HG03521 (cell line): ENCODE results near the gene CNTNAP5.

Experiments
- ATAC-seq: cut with Tn5 transposase; IDR thresholded peaks from one replicate; pipeline ENCODE4 v1.9.1; 2021; ENCODE audit warnings: mild to moderate bottlenecking, moderate library complexity; ENCODE audit not compliant: unreplicated experiment

Gene CNTNAP5

GRCh38 chr2:124151691-124152090, 126.6 kb downstream of the CNTNAP5 start:
- no peak for ATAC-seq

GRCh38 chr2:124153713-124154112, 128.6 kb downstream of the CNTNAP5 start:
- ATAC-seq: no peak

GRCh38 chr2:124159166-124159565, 134.1 kb downstream of the CNTNAP5 start:
- ATAC-seq: no peak

GRCh38 chr2:124161542-124161941, 136.5 kb downstream of the CNTNAP5 start:
- no peak for ATAC-seq

- ATAC-seq: no peak
Observed at GRCh38 chr2:124162256-124162655, 137.2 kb downstream of the CNTNAP5 start.

GRCh38 chr2:124163840-124164239, 138.8 kb downstream of the CNTNAP5 start:
- no peak for ATAC-seq

- ATAC-seq: no peak
Observed at GRCh38 chr2:124165698-124166097, 140.6 kb downstream of the CNTNAP5 start.

GRCh38 chr2:124171472-124172063, 146.5 kb downstream of the CNTNAP5 start:
- no peak for ATAC-seq

GRCh38 chr2:124178719-124179118, 153.6 kb downstream of the CNTNAP5 start:
- no peak for ATAC-seq

GRCh38 chr2:124180635-124181034, 155.5 kb downstream of the CNTNAP5 start:
- ATAC-seq: no peak

GRCh38 chr2:124186801-124187200, 161.7 kb downstream of the CNTNAP5 start:
- no peak for ATAC-seq

GRCh38 chr2:124187948-124188347, 162.9 kb downstream of the CNTNAP5 start:
- no peak for ATAC-seq

GRCh38 chr2:124193706-124194105, 168.6 kb downstream of the CNTNAP5 start:
- no peak for ATAC-seq

- no peak for ATAC-seq
Observed at GRCh38 chr2:124201713-124202112, 176.6 kb downstream of the CNTNAP5 start.

GRCh38 chr2:124209441-124209840, 184.4 kb downstream of the CNTNAP5 start:
- no peak for ATAC-seq

- ATAC-seq: no peak
Observed at GRCh38 chr2:124211461-124211860, 186.4 kb downstream of the CNTNAP5 start.

GRCh38 chr2:124213977-124214587, 189.0 kb downstream of the CNTNAP5 start:
- ATAC-seq: no peak

- ATAC-seq: no peak
Observed at GRCh38 chr2:124246170-124246569, 221.1 kb downstream of the CNTNAP5 start.

- no peak for ATAC-seq
Observed at GRCh38 chr2:124248386-124248785, 223.3 kb downstream of the CNTNAP5 start.

GRCh38 chr2:124250433-124250832, 225.3 kb downstream of the CNTNAP5 start:
- no peak for ATAC-seq

- no peak for ATAC-seq
Observed at GRCh38 chr2:124254621-124255020, 229.5 kb downstream of the CNTNAP5 start.

- ATAC-seq: no peak
Observed at GRCh38 chr2:124257120-124257519, 232.0 kb downstream of the CNTNAP5 start.
